Effector CD4-positive, alpha-beta T cell (primary cell): ENCODE data around the gene CSTB.

Experiments used
- DNase-seq: peaks from one replicate; pipeline ENCODE4 v3.0.0-alpha.2; 2020

CSTB gene

DNA sequence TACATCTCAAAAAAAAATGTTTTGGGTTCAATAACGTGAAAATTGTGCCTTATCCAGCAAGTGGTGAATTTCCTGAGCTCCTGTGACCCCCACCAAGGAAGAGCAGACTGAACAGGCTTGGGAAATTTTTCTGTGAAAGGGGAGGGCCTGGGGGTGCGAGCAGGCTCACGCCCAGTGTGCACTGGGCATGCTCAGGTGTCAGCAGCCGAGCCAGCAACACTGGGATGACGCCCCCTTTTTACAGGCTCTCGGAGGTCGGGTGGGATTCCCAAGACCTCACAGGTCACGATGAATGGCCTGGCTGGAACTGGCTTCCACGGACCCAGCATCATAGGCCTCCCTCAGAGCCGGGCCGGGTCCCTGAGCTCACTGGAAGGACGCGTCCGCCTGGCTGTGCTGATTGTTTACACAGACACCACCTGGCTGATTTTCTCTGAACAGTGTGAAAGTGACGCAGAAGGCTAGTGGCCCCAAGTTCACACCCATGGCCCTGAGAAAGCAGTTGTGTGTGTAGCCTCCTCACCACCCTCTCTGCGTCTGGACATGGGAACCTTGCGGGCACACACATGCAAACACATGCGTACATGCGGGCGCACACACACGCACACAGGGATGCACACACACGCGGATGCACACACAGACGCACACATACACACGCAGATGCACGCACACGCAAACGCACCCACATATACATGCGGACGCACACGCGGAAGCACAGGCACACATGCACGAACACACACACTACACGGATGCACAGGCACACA is 9.2 kb downstream of the CSTB start:
- DNase-seq, result no peak

DNA sequence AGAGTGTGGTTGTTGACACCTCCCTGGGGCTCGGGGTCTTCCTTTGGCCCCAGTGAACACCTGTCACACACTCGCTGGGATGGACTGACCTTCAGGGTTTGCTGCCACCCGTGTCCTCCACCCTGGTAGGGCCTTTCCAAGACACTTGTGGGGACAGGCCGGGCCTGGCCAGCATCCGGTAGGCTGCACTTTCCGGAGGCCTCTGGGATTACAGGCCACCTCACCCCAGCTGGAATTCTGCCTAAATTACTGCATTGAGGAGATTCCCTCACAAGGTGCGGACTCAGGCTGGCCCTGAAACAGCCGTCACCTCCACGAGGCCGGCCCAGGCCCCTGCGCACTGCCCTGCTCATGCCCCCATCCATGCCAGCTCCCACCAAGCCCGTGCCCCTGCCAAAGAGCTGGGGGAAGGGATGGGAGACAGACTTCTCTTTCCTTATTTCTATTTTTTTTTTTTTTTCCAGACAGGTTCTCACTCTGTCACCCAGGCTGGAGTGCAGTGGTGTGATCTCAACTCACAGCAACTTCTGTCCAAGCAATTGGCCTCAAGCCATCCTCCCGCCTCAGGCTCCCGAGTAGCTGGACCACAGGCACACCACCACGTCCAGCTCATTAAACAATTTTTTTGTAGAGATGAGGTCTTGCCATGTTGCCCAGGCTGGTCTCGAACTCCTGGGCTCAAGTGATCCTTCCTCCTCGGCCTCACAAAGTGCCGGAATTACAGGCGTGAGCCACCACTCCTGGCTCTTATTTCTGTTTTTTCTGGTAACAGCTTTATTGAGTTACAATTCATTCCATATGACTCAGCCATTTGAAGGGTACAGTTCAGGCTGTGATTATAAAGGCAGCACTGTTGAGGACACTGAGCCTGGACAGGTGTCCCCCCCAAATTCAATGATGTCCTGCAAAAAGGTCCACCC is 11.3 kb downstream of the CSTB start:
- no peak for DNase-seq

DNA sequence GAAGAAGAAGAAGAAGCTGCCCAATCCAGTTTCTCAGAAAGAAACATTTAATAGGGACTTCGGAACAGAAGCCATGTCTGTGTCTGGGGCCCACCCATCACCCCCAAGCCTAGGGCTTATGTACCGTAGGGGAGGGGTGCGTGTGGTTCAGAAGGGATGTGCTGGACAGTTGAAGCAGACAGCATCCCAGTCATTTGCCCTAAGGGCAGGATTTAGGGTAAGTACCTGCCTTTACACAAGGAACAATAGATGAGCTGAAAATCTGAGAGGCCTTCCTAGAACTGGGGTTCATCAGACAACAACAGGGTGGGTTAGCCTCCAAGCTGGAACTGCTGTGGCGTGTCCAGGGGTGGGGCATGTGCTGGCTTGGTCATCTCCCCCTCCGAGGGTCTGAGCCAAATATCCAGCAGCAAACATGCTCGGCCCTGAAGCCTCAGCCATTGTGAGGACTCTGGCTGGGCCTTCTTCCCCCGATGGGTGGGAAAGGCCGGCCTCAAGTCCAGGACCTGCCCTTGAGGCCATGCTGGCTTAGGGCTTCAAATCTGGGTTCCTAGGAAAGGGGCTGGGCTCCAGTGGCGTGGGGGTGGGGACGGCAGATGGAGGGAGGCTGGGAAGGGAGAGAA is 12.1 kb downstream of the CSTB start:
- DNase-seq, result no peak

DNA sequence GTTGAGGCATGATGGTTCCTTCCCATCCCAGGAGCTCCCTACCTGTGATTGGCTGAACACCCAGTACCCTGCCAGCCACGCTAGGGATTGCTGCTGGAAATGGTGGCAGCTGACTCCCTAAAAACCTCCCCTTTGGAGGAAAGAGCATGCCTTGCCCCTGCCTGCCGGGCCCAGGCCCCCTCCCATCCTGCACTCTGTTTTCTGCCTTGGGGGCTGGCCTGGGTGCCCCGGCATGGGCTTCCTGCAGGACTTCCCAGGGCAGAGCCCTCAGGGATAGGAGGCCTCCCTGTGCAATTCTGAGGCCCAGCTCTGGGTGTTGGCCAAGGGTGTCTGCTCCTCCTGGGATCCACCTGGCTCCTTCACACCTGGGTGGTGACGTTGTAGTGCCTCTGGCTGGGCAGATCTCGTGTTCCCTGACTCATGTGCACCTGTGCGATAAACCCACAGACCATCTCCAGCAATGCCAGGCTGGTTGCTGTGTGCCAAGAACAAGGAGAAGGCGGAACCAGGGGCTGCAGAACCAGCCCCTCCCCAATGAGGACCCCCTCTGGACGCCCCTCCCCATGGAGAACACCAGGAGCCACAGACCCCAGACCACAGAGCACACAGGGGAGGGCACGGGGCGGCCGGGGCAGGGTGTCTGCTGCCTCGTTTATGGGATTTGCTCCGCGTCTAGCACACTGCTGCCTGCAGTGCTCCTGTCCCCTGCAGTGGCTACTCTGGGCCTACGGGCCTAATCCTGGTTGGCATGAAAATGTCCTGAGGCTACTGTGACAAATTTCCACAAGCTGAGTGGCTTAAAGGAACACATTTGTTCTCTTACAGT is 13.6 kb downstream of the CSTB start:
- no peak for DNase-seq

DNA sequence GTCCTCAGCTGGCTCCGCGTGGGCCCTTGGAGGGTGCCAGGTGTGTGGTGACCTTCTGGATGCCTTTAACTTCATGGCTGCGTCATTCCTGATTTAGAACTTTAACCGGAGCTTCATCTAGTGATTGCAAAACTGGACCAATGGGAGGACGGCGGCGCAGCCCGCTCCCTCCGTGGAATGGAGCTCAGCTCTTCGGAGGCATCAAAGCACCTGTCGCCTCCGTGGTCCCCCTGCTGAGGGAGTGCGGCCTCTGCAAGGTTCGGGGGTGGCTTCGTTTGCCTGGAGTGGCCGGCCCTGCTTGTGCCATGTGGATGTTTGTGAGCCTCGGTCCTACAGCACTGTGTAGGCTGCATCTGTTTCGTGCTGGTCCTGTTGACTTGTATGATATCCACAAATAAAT is 14.2 kb downstream of the CSTB start:
- DNase-seq, result no peak

DNA sequence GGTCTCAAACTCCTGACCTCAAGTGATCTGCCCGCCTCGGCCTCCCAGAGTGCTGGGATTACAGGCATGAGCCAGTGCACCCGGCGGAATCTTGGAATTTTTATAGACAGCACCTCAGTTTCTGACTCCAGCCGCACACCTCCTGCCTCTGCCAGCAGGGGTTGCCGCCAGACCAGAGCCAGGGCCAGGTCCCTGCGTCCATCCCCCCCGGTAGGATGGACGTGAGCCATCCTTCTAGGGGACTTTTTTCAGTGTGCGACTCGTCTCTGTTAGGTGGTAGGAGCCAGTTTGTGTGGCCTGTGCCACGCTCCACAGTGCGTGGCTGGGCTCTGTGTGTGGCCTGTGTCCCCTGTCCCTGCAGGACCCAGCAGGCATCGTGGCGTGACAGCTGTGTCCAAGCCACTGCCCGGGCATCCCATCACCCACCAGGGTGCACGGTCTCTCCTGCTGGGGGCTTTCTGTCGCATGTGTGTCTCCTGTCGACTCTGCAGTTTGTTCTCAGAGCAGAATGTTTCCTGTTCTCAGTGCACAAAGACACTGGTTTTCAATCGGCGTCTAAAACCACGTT is 15.6 kb downstream of the CSTB start:
- DNase-seq, result no peak

DNA sequence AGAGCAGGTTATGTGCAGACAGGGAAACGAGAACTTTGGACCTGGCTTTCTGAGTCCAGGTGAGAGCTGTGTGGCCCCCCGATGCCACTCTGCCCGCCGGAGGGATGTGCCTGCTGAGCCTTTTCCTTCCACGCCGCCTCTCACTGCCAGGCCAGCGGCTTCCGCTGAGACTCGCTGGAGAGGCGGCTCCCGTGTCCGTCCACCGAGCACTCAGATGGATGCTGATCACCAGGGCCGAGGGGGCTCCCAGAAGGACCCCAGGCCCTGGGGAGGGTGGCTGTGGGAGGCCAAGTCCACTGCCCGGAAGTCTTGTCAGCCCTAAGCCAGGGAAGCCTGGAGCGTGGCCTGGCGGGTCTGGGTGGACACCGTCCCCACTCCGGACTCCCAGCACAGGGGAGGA is 16.5 kb downstream of the CSTB start:
- no peak for DNase-seq

DNA sequence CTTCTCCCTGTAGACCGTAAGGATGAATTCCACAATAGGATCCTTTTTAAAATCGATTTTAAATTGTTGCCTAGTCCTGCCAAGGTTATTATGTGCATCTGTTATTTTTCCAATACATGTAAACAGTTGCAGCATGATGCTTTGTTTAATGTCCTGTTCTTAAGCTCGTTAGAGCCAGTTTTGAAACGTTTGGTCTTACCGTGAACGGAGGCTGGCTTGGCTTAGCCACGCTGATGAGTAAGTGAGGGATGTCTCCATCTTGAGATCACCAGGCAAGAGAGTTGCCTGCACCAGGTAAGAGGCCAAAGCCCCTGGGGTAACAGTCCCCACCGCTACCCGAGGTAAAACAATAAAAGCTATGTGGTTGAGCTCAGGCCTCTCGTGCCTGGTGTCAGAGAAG is 17.3 kb downstream of the CSTB start:
- no peak for DNase-seq

DNA sequence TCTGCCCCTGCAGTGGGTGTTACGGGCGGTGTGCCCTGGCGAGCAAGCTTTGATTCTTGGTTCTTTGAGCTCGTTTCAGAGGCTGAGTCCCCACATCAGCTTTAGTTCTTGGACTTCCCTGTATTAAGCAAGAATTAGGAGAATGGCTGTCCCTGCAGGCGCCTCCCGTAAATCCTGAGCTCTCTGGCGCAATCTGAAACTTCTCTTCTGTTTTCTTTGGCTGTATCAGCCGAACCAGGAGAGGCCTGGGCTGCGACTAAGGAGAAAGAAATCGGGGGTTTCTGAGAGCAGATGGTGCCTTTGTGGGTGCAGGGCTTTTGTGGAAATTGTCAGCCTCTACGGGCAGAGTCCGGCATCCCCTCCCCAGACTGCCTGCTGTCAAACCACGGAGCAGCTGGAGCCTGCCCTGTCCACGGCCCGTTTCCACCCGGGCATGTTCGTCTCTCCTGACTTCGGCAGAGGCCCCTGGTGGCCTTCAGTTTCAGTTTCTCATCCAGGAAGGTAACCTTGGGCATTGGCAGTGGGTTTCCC is 17.9 kb downstream of the CSTB start:
- no peak for DNase-seq

DNA sequence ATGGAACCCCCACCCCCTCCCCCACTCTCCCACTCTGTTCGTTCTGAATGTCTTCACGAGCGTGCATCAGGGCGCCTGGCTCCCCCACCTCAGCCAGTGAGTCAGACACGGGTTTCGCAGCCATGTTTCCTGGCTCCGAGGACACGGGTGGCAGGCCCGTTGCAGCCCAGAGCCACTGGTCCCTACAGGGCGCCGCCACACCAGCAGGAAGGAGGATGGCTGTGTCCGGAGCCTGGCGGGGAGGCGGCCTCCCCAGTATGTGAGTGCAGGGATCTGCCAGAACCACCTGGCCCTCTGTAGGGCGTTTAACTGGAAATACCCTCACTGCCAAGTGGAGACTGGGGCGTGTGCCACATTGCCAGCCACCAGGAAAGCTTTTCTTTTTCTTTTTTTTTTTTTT is 18.5 kb downstream of the CSTB start:
- DNase-seq, result no peak

DNA sequence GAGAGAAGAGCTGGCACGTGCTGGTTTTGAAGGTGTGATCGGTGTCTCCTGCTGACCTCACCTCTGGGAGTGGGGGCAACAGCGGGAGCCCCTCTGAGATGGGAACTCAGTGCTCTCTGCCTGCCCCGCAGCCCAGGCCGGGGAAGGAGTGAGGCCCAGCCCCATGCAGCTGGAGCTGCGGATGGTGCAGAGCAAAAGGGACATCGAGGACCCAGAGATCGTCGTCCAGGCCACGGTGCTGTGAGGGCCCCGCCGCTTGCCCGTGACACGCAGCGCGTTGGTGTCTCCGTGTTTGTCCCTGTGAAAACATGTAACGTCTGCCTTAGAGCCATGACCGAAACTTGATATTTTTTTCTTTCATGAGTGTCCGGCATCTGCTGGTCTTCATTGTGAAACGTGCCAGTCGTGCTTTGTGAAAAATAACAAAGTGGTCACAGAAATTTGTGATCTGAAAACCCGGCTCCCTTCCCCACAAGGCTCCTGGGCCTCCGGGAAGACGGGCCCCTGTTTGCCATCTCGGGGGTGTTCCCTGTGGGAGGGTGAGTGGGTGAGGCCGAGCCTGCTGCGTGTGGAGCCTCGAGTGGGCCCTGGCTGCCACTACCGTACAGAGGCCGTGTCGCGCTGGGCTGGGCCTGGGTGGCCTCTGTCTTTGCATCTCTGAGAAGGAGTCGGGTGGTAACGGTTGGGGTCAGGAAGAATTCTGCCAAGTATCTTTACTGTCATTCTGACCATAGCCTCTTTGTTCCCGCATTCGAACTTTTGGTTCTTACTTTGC is 20.1 kb downstream of the CSTB start:
- DNase-seq, result no peak

DNA sequence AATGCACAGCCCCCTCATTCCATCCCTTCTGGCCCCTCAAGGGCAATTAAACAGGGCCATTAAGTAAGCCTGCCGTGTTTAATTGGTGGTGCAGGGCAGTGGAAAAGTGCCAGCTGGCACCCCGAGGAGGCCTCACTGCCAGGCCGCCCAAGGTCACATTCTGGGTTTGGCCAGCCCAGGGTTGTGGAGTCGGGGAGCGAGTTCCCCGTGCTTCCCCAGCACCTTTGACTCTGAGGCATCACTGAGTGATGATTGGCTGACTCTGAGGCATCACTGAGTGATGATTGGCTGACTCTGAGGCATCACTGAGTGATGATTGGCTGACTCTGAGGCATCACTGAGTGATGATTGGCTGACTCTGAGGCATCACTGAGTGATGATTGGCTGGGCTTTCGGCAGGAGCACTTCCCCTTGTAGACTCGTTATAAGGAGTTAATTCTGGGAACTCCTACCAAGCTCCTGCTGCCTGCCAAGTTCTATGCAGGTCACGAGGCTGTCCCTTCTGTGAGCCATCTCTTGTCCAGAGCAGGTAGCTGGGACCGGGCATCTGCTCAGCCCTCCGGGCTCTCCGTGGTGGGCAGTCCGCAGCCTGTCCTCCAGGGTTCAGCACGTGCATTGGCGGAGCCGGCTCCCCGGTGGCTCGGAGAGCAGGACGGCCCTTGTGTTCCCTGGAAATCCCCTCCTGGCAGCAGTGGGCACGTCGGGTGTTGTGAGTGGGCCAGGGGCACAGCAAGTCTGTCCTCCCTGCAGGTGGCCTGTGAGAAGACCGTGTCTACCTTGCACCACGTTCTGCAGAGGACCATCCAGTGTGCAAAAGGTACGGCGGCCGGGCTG is 20.9 kb downstream of the CSTB start:
- no peak for DNase-seq

DNA sequence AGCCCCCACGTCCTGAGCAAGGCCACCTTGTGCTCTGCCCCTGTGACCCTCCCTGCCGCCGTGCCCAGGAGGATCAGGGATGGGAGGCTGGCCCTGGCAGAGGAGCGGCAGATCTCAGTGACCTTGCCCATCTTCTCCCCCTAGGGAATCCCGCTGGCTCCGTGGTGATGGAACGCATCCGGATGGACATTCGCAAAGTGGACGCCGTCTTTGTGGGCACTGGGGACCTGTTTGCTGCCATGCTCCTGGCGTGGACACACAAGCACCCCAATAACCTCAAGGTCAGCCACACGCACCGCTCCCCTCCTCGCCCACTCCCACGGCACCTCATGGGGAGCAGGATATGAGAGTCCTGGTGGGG is 22.7 kb downstream of the CSTB start:
- DNase-seq, result no peak

DNA sequence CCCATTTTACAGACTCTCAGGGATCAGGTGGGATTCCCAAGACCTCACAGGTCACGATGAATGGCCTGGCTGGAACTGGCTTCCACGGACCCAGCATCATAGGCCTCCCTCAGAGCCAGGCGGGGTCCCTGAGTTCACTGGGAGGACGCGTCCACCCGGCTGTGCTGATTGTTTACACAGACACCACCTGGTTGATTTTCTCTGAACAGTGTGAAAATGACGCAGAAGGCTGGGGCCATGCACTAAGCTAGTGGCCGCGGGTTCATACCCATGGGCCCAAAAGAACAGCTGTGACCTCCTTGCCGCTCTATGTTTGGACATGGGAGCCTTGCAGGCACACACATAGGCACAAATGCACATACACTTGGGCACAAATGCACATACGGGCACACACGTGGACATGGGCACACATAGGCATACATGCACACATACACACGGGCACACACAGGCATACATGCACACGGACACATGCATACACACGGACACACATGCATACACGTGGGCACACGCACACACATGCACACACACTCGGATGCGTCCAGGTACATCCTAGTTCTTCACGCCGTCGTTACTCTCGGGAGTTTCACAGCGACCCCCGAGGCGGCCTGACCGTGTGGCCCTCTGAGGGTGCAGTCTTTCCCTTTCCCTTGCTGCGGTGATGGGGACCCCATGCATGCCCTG is 23.2 kb downstream of the CSTB start:
- no peak for DNase-seq

DNA sequence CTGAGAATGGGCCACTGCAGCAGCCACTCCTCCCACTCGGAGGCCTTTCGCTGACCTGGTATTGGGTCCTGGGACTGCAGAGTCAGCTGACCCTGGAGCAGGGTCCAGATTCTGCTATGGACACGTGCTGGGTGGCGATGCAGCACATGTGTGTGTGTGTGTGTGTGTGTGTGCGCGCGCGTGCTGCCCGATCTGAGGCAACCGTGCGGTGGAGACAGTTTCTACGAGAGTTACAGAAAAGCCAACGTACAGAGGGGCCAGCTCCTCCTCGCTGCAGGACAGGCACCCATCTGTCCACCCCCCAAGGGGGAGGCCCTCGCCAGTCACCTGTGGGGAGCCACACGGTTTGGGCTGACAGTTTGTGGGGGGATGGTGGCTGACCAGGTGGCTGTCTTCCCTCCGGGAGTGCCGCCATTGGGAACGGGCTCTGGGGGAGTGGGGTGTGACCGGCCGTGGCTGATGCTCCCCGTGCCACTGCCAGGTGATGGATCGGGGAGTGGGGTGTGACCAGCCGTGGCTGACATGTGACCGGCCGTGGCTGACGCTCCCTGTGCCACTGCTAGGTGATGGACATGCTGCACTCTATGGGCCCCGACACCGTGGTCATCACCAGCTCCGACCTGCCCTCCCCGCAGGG is 24.0 kb downstream of the CSTB start:
- DNase-seq, result no peak

DNA sequence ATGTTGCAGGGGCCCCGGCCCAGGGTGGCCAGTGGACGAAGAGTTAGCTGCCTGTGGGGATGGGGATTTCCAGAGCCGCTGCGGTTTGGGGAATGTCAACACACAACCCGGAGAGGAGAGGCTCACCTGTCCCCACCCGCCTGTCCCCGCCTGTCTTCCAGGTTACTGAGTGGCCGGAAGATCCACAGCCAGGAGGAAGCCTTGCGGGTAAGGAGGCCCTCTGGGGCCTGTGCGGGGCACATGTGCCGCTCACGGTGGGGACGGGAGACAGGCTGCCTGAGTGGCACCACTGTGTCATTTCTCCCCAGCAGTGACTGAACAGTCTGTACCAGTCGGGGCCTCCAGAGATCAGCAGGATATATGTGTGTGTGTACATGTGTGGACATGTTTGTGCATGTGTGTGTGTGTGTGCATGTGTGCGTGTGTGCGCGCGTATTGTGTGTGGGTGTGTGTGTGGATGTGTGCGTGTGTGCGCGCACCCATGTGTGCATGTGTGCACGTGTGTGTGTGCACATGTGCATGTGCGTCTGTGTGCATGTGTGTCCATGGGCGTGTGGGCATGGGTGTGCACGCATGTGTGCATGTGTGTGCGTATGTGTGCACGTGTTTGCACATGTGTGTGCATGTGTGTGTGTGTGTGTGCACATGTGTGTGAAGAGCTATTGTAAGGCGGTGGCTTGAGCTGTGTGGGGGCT is 25.6 kb downstream of the CSTB start:
- no peak for DNase-seq

DNA sequence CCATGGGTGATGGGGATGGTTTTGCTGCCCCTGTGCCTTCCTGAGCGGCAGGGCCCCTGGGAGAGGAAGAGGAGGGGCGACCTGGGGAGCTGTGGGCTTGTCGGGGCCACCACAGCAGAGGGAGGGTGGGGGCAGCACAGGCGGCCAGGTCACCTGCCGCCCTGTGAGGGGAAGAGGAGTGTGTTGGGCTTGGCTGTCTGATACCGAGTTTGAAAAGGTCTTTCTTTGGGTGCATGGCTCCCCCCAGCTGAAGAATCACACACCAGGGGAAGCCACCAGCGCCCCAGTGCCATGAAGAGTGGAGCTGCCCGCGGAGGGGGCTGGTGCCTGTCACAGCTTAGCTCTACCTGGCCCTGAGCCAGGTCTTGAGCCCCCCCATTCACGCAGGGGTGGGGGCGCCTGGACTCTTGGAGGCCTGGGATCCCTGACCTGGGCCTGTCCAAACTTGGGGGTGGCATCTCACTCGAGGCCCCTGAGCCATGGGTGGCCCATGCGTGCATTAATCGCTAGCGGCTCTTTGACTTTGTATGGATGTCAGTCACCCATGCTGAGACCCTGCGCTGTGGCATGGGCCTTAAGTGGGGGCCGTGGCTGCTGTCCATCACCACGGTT is 26.4 kb downstream of the CSTB start:
- no peak for DNase-seq

DNA sequence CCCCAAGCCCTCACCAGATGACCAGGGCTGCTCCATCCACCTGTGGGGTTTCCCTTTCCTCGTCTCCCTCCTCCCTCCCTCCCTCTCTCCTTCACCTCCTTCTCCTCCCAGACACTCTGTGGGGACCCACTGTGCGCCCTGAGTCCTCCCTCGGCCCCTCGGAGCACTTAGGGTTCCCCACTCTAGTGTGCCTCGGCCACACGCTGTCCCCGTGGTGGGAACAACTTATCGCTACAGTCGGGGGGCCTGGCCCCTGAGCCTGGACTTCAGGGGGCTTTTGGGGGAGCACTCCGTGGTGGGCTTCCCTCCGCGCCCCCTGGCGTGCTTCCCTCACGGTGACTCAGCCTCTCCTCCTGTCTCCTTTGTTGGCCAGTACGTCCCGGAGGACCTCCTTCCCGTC is 27.5 kb downstream of the CSTB start:
- no peak for DNase-seq
